Renal pelvis (tissue), 4 donors: Measurements from ENCODE around the gene MPP2. TPM values are rescaled to one million over a fixed set of nuclear protein-coding genes. Genes with fewer than 3 reads are reported as not detected.
"Not testable (repeated sequence)": the region's sequence is repeated elsewhere in the genome, so short reads cannot be mapped to it uniquely, and the experiment has no call there.

Source experiments
- DNase-seq: peaks from one replicate; pipeline ENCODE4 v3.0.0-alpha.2; 2013
- polyA plus RNA-seq, 3 donors: library from polyadenylated mRNA; unstranded; fragments of 120-200 nt; gene quantifications; one replicate each; pipeline ENCODE4 v1.2.1, GENCODE V29; 2013; ENCODE audit not compliant: insufficient read length in 3 of 3

Gene MPP2
- polyA plus RNA-seq, 3 donors = 7.4 to 8.0 (median 7.9) TPM

GRCh38 chr17:43906951-43907424, 348 bp downstream of the MPP2 start:
- DNase-seq = no peak

- DNase-seq = peak; percentile 78
Measured at GRCh38 chr17:43905985-43906852, 1.1 kb downstream of the MPP2 start.

GRCh38 chr17:43905400-43905984, 1.8 kb downstream of the MPP2 start:
- no peak for DNase-seq

- DNase-seq = no peak
Measured at GRCh38 chr17:43901861-43902589, 5.3 kb downstream of the MPP2 start.

- DNase-seq = peak; percentile 48
Measured at GRCh38 chr17:43900858-43901754, 6.2 kb downstream of the MPP2 start.

GRCh38 chr17:43900183-43900857, 7.0 kb downstream of the MPP2 start:
- peak; percentile 90 for DNase-seq

- no peak for DNase-seq
Measured at GRCh38 chr17:43898446-43898845, 8.9 kb downstream of the MPP2 start.

GRCh38 chr17:43897831-43898230, 9.5 kb downstream of the MPP2 start:
- DNase-seq = no peak

- DNase-seq = not testable (repeated sequence)
Measured at GRCh38 chr17:43894494-43894893, 12.8 kb downstream of the MPP2 start.

GRCh38 chr17:43892647-43892952, 14.7 kb downstream of the MPP2 start:
- no peak for DNase-seq

- no peak for DNase-seq
Measured at GRCh38 chr17:43891851-43892646, 15.3 kb downstream of the MPP2 start.

GRCh38 chr17:43890240-43890639, 17.1 kb downstream of the MPP2 start:
- no peak for DNase-seq

- no peak for DNase-seq
Measured at GRCh38 chr17:43888548-43888947, 18.8 kb downstream of the MPP2 start.

- no peak for DNase-seq
Measured at GRCh38 chr17:43882761-43883415, 24.4 kb downstream of the MPP2 start.

GRCh38 chr17:43881758-43882505, 25.4 kb downstream of the MPP2 start:
- no peak for DNase-seq

GRCh38 chr17:43881181-43881580, 26.2 kb downstream of the MPP2 start:
- no peak for DNase-seq

- DNase-seq = peak; percentile 72
Measured at GRCh38 chr17:43880420-43880991, 26.8 kb downstream of the MPP2 start.

GRCh38 chr17:43879723-43880419, 27.5 kb downstream of the MPP2 start:
- DNase-seq = no peak
